GM12801 (cell line): ENCODE results near the gene FGD5.

Source experiments
- TF ChIP-seq, protein P1 (sequence below): IDR thresholded peaks from one replicate; pipeline ENCODE4 v1.5.1; 2011; ENCODE audit warnings: control low read depth; ENCODE audit not compliant: insufficient read length; ENCODE audit errors: extremely low read depth

Gene FGD5

GRCh38 chr3:14826069-14826468, 7.3 kb downstream of the FGD5 start:
- TF ChIP-seq, protein P1, sequence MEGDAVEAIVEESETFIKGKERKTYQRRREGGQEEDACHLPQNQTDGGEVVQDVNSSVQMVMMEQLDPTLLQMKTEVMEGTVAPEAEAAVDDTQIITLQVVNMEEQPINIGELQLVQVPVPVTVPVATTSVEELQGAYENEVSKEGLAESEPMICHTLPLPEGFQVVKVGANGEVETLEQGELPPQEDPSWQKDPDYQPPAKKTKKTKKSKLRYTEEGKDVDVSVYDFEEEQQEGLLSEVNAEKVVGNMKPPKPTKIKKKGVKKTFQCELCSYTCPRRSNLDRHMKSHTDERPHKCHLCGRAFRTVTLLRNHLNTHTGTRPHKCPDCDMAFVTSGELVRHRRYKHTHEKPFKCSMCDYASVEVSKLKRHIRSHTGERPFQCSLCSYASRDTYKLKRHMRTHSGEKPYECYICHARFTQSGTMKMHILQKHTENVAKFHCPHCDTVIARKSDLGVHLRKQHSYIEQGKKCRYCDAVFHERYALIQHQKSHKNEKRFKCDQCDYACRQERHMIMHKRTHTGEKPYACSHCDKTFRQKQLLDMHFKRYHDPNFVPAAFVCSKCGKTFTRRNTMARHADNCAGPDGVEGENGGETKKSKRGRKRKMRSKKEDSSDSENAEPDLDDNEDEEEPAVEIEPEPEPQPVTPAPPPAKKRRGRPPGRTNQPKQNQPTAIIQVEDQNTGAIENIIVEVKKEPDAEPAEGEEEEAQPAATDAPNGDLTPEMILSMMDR = no peak

GRCh38 chr3:14827776-14828175, 9.0 kb downstream of the FGD5 start:
- TF ChIP-seq, protein P1 = no peak

GRCh38 chr3:14829811-14830210, 11.0 kb downstream of the FGD5 start:
- TF ChIP-seq, protein P1 = no peak

DNA sequence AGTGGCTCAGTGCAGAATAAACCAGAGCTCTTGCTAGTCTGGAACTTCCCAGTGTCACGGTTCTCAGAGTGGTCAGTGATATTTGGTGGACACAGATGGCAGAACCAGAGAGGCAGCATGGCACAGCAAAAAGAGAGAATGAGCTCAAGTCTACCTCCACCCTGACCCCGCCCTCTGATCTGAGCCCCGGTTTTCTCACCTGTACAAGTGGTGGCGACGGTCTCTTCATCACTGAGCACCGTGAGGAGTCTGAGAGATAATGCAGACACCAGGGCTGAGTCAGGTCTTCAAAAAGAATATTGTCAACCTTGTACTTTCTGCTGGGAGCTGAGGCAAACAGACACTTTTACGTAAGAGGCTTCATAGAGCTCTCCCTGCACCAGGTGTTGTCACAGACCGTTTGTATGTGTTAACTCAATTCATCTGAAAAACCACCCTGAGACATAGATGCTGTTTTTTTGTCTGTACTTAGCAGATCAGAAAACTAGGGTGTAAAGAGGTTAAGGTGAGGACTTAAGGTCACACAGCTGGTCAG, 13.2 kb downstream of the FGD5 start:
- TF ChIP-seq, protein P1 = no peak

DNA sequence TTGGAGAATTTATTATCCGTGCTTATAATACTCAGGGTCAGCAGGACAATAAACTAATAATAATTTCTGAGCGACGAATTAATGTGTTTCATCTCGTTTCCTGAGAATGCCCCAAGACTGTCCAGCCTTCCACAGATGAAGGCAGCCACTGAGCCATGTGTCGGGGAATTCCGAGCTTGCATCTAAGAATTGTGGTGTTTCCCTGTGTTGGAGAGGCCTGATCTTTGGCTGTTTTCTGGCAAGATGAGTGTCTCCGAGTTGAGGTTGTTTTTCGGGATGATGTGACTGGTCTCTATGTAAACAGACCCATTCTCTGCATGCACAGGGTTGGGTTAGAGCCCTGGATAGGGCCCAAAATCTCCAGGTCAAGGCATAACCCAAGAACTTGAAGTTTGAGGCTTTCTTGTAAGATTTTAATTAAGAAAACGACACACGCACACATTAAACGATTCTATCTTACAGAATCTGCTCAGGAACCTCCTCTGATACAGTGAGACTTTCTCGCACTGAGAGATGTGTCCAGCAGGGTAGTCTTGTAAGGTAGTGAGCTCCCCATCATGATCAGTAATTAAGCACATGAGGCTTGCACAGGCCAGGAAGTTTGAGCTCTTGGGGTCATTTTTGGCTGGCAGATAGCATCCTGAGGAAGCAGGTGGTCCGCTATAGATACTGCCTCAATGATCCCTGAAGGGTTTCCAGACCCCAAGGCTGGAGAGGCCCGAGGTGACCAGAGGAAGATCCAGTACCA, 14.4 kb downstream of the FGD5 start:
- TF ChIP-seq, protein P1 = no peak

DNA sequence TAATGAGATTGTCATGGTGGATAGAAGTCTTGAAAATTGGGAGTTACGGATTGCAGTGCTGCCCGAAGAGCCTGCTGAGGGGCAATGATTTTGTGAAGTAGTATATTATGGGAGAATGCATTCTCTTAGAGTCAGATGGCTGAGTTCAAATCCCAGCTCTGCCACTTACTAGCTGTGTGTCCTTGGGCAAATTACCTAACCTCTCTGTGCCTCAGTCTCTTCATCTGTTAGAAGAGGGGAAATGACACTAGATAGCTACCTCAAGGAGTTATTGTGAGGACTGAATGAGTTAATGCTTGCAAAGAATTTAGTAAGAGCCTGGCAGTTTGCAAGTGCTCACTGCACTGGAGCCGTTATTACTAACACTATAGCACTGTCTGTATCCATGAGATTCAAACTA, 15.4 kb downstream of the FGD5 start:
- TF ChIP-seq, protein P1 = no peak

- TF ChIP-seq, protein P1 = no peak
These were observed 16.2 kb downstream of the FGD5 start for GRCh38 chr3:14834807-14835466.
